GM12878 (cell line): Measurements from ENCODE around the gene MSH4. TPM values are rescaled to one million over a fixed set of nuclear protein-coding genes. Genes with fewer than 3 reads are reported as not detected.

Experiments
- ATAC-seq: fragments of 200-7000 bp; cut with Tn5 transposase; 3 replicates; pipeline ENCODE4 v1.9.1; 2020; ENCODE audit warnings: mild to moderate bottlenecking, moderate library complexity
- Bru-seq: library from RNA; stranded (reverse); fragments of 400-500 nt; gene quantifications from one replicate; lab custom pipeline; 2021; lab: Mats Ljungman, UMichigan
- BruChase-seq, 2 experiments: library from RNA; stranded (reverse); fragments of 400-500 nt; gene quantifications; one replicate each; lab custom pipeline; 2021; lab: Mats Ljungman, UMichigan
- BruUV-seq: library from RNA; stranded (reverse); fragments of 400-500 nt; replicated peaks from 2 replicates; lab custom pipeline; 2021; lab: Mats Ljungman, UMichigan
- CTCF ChIA-PET: fragments of 300-600 bp; sonication (Branson Sonifier 250); formaldehyde crosslinking; extraction: SDS; loops from one replicate; lab custom pipeline; 2021; ENCODE audit warnings: inconsistent platforms; lab: Yijun Ruan, JAX
- POLR2A ChIA-PET: fragments of 350-600 bp; formaldehyde crosslinking; extraction: SDS; loops from one replicate; lab custom pipeline; 2021; ENCODE audit warnings: inconsistent platforms; lab: Charles Lee
- RAD21 ChIA-PET: fragments of 300-600 bp; sonication (Branson Sonifier 250); formaldehyde crosslinking; loops from one replicate; lab custom pipeline; 2023; ENCODE audit warnings: antibody characterized with exemption; ENCODE audit not compliant: unreplicated experiment; lab: Charles Lee
- SMC1A ChIA-PET: fragments of 300-600 bp; sonication (Branson Sonifier 250); formaldehyde crosslinking; loops from one replicate; lab custom pipeline; 2023; ENCODE audit not compliant: unreplicated experiment, uncharacterized antibody; lab: Charles Lee
- DNase-seq: peaks from one replicate; pipeline ENCODE4 v3.0.0-alpha.2; 2011; ENCODE audit warnings: low read depth, low spot score
- FAIRE-seq: peaks from 3 replicates; lab custom pipeline; 2011; peaks lifted over from hg19 to GRCh38; lab: Jason Lieb, UNC
- H2AFZ ChIP-seq: 2 replicates; pipeline ENCODE4 v1.6.0; 2011; ENCODE audit warnings: low read depth, low read length, control low read depth; ENCODE audit not compliant: control insufficient read depth
- H3K27ac ChIP-seq: 2 replicates; pipeline ENCODE4 v1.5.1; 2011; ENCODE audit warnings: control low read depth; ENCODE audit not compliant: control insufficient read depth, insufficient read depth
- H3K27me3 ChIP-seq, 2 experiments: replicated peaks in 1 of 2; 2 replicates each; pipeline versions ENCODE4 v1.6.0 to v1.6.1; 2011; ENCODE audit warnings: low read length in 1 of 2; ENCODE audit not compliant: control insufficient read depth in 2 of 2, insufficient read depth in 2 of 2
- H3K36me3 ChIP-seq, 2 experiments: 2 replicates each; pipeline ENCODE4 v1.5.1; 2011; ENCODE audit warnings: low read length in 1 of 2; ENCODE audit not compliant: control insufficient read depth in 2 of 2, insufficient read depth in 2 of 2
- H3K4me1 ChIP-seq: 2 replicates; pipeline ENCODE4 v1.6.1; 2011; ENCODE audit warnings: mild to moderate bottlenecking, low read length, moderate library complexity, mixed read lengths; ENCODE audit not compliant: control insufficient read depth, insufficient read depth
- H3K4me2 ChIP-seq: 2 replicates; pipeline ENCODE4 v1.6.0; 2011; ENCODE audit warnings: control low read depth; ENCODE audit not compliant: control insufficient read depth, insufficient read depth
- H3K4me3 ChIP-seq: fragments of 200-600 bp; sonication (generic); 2 replicates; pipeline ENCODE4 v1.5.1; 2016
- H3K79me2 ChIP-seq: 2 replicates; pipeline ENCODE4 v1.6.0; 2011; ENCODE audit warnings: low read length; ENCODE audit not compliant: control insufficient read depth, insufficient read depth
- H3K9ac ChIP-seq: 2 replicates; pipeline ENCODE4 v1.8.0; 2011; ENCODE audit warnings: low read length, control low read depth, mixed read lengths; ENCODE audit not compliant: control insufficient read depth, insufficient read depth
- H3K9me3 ChIP-seq: replicated peaks from 3 replicates; pipeline ENCODE4 v1.5.1; 2011; ENCODE audit warnings: mild to moderate bottlenecking, low read length; ENCODE audit not compliant: control insufficient read depth, insufficient read depth
- H4K20me1 ChIP-seq: 2 replicates; pipeline ENCODE4 v1.6.0; 2011; ENCODE audit not compliant: control insufficient read depth, insufficient read depth
- BMI1 ChIP-seq: fragments of 450-650 bp; IDR thresholded peaks from 2 replicates; pipeline ENCODE4 v1.6.1; 2016; ENCODE audit warnings: mild to moderate bottlenecking, moderate library complexity, borderline replicate concordance
- CBFB ChIP-seq: IDR thresholded peaks from 2 replicates; pipeline ENCODE4 v1.6.1; 2016; ENCODE audit warnings: antibody characterized with exemption, low read depth
- CREB1 ChIP-seq: IDR thresholded peaks from 2 replicates; pipeline ENCODE4 v1.6.1; 2012; ENCODE audit warnings: low read depth, mild to moderate bottlenecking, inconsistent platforms
- FOXM1 ChIP-seq: IDR thresholded peaks from 2 replicates; pipeline ENCODE4 v1.6.1; 2012; ENCODE audit warnings: low read depth, mild to moderate bottlenecking, inconsistent platforms, low read length, moderate library complexity
- NFYB ChIP-seq: IDR thresholded peaks from 2 replicates; pipeline ENCODE4 v1.6.1; 2011; ENCODE audit warnings: low read depth, mild to moderate bottlenecking, low read length, improper control_type of control experiment, moderate library complexity; ENCODE audit not compliant: insufficient read depth
- PAX5 ChIP-seq: IDR thresholded peaks from 2 replicates; pipeline ENCODE4 v1.6.1; 2011; ENCODE audit warnings: low read depth, low read length, borderline replicate concordance
- POLR2A ChIP-seq: IDR thresholded peaks from 2 replicates; pipeline ENCODE4 v1.6.1; 2011; ENCODE audit warnings: low read depth, mild to moderate bottlenecking, low read length
- POU2F2 ChIP-seq: IDR thresholded peaks from 3 replicates; pipeline ENCODE4 v1.6.1; 2011; ENCODE audit warnings: low read depth, mild to moderate bottlenecking, low read length, borderline replicate concordance
- RFX5 ChIP-seq: IDR thresholded peaks from 2 replicates; pipeline ENCODE4 v1.6.1; 2011; ENCODE audit warnings: low read depth, low read length, improper control_type of control experiment
- RUNX3 ChIP-seq: IDR thresholded peaks from 2 replicates; pipeline ENCODE4 v1.6.1; 2012; ENCODE audit warnings: low read length, inconsistent platforms
- SMC3 ChIP-seq: IDR thresholded peaks from 2 replicates; pipeline ENCODE4 v1.6.1; 2011; ENCODE audit warnings: low read length, improper control_type of control experiment, borderline replicate concordance
- SUZ12 ChIP-seq: fragments of 200-600 bp; sonication (generic); IDR thresholded peaks from one replicate; pipeline ENCODE4 v1.6.1; 2018; ENCODE audit warnings: antibody characterized with exemption, mild to moderate bottlenecking; ENCODE audit not compliant: unreplicated experiment
- TARDBP ChIP-seq: IDR thresholded peaks from 2 replicates; pipeline ENCODE4 v1.6.1; 2016; ENCODE audit warnings: borderline replicate concordance
- TCF3 ChIP-seq: IDR thresholded peaks from 2 replicates; pipeline ENCODE4 v1.6.1; 2012; ENCODE audit warnings: low read depth, mild to moderate bottlenecking, low read length, borderline replicate concordance; ENCODE audit not compliant: insufficient read depth
- ZBED1 ChIP-seq: IDR thresholded peaks from 2 replicates; pipeline ENCODE4 v1.6.1; 2016; ENCODE audit warnings: borderline replicate concordance
- WGBS: methylation state at CpG from one replicate; pipeline ENCODE4 v1.1.6; 2016; ENCODE audit warnings: low lambda C conversion rate; ENCODE audit not compliant: insufficient replicate concordance, insufficient coverage; ENCODE audit errors: missing lambda C conversion rate; 5-methylcytosine and 5-hydroxymethylcytosine counted together
- in situ Hi-C: fragments of 300-500 bp; cut with MboI; formaldehyde crosslinking; loops from 9 replicates; pipeline ENCODE4 v1.14.3; 2018; ENCODE audit warnings: mixed read lengths
- intact Hi-C: fragments of 100-400 bp; cut with micrococcal nuclease; formaldehyde crosslinking; loops from one replicate; pipeline ENCODE4 v1.14.2; 2022; ENCODE audit not compliant: unreplicated experiment
- long read RNA-seq, 2 experiments: library from polyadenylated mRNA; unstranded; transcript quantifications; one replicate each; pipeline ENCODE4 v2.0.0, GENCODE V29; 2019 to 2020
- polyA minus RNA-seq, 3 experiments: library from RNA; depleted of rRNA, polyadenylated mRNA; stranded (reverse); fragments of >200 nt; gene quantifications; 2 replicates each; pipeline ENCODE4 v1.2.3, GENCODE V29; 2011
- polyA plus RNA-seq, 11 experiments: library from polyadenylated mRNA; depleted of rRNA in 4 of 11; unstranded in 6 of 11; stranded (reverse) in 5 of 11; fragments of >200 nt; fragmentation: Nextera tagmentation in 4 of 11; fragmentation: Illumina TruSeq in 1 of 11; extraction: Ambion mirVana in 4 of 11; extraction: Trizol in 1 of 11; gene quantifications; 1 replicate in 1 of 11; 2 replicates in 10 of 11; pipeline versions ENCODE4 v1.2.1 to v1.2.3, GENCODE V29; 2011 to 2016; ENCODE audit warnings: inconsistent platforms in 2 of 11, missing spikeins in 2 of 11, low read depth in 1 of 11
- total RNA-seq, 4 experiments: library from RNA; depleted of rRNA in 3 of 4; stranded (reverse); fragments of >200 nt in 3 of 4; fragmentation: Illumina TruSeq in 1 of 4; extraction: Trizol in 1 of 4; gene quantifications; 2 replicates each; pipeline versions ENCODE4 v1.2.1 to v1.2.3, GENCODE V29; 2013 to 2021
- TF ChIP-seq, protein P1 (sequence below): IDR thresholded peaks from 2 replicates; pipeline ENCODE4 v1.6.1; 2011; ENCODE audit warnings: borderline replicate concordance, low read depth, mild to moderate bottlenecking, moderate library complexity, low read length; ENCODE audit not compliant: insufficient read depth, poor library complexity, severe bottlenecking
- TF ChIP-seq, protein P2 (sequence below): IDR thresholded peaks from 2 replicates; pipeline ENCODE4 v1.6.1; 2012; ENCODE audit warnings: low read length, inconsistent platforms

Gene MSH4
- 0.40 and 0.64 TPM in 2 replicates for total RNA-seq (2013; cell fraction: nucleolus; rRNA removed)
- 0.22 and 0.34 TPM in 2 replicates for total RNA-seq (2014; rRNA removed)
- total RNA-seq (2014; rRNA removed; fragmentation: Illumina TruSeq; extraction: Trizol): 0.04 and 0.09 TPM in 2 replicates
- 0.08 and 0.15 TPM in 2 replicates for total RNA-seq (2021)
- not detected for polyA plus RNA-seq (2011; ENCODE audit: low read depth)
- polyA plus RNA-seq (2011; rRNA removed): 0.08 and 0.26 TPM in 2 replicates
- 0.05 TPM in 1 of 2 replicates, not detected in the other for polyA plus RNA-seq (2011; cell fraction: cytosol; rRNA removed)
- 0.35 and 0.39 TPM in 2 replicates for polyA plus RNA-seq (2011; cell fraction: nucleus; rRNA removed)
- 0.08 TPM in 1 of 2 replicates, not detected in the other for polyA plus RNA-seq (2012)
- 0.04 and 0.05 TPM in 2 replicates for polyA plus RNA-seq (2014; fragmentation: Illumina TruSeq; extraction: Trizol)
- not detected for polyA plus RNA-seq (2014; fragmentation: Nextera tagmentation; extraction: Ambion mirVana)
- 0.11 and 0.13 TPM in 2 replicates for polyA plus RNA-seq (2014; rRNA removed)
- polyA plus RNA-seq (2016; fragmentation: Nextera tagmentation; extraction: Ambion mirVana): under 1 TPM in 1 of 2 experiments, not detected in 1; 0.09 TPM
- 0.15 and 0.22 TPM in 2 replicates for polyA minus RNA-seq (2011; rRNA and poly(A)+ RNA removed)
- polyA minus RNA-seq (2011; cell fraction: cytosol; rRNA and poly(A)+ RNA removed): not detected in 2 replicates
- 0.48 and 1.6 TPM in 2 replicates for polyA minus RNA-seq (2011; cell fraction: nucleus; rRNA and poly(A)+ RNA removed)
- percentile 41 among the genes with signal in this experiment for Bru-seq, nascent RNA
- percentile 46 among the genes with signal in this experiment for BruChase-seq, experiment 1, labeled RNA remaining after a 6-hour chase
- BruChase-seq, experiment 2, labeled RNA remaining after a 2-hour chase: percentile 46 among the genes with signal in this experiment
- long read RNA-seq, experiment 1: 0 reads
- long read RNA-seq, experiment 2: 0 reads

DNA sequence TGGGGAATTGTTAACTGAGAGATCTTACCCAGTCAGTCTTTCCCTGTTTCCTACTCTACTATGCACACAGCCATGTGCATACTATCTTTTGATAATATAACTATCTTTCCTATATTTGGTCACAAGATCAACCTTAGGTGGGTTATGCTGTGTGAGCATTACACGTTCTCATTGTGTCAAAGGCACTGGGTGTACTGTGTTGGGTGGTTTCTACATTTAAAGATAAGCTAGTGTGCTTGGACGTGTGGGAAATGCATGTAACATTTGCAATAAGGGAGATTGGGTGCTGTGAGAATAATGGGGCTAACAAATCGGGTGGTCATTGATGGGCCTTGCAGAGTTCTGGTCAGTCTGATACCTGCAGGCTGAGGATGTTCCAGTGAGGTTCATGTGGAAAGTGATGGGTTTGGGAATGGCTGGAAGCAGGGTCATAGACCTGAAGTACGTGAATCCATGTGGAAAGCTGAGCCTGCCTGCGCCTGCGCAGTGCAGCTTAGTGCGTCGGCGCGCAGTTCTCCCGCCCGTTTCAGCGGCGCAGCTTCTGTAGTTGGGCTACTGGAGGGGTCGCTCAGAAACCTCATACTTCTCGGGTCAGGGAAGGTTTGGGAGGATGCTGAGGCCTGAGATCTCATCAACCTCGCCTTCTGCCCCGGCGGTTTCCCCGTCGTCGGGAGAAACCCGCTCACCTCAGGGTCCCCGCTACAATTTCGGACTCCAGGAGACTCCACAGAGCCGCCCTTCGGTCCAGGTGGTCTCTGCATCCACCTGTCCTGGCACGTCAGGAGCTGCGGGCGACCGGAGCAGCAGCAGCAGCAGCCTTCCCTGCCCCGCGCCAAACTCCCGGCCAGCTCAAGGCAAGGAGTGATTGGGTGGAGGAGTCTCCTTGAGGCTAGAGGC, at the start of gene MSH4:
MSH4 (plus strand) TSS at position 507 of the 897 bp plus-strand sequence; CDS start at position 611, 104 bp downstream.
- no peak within 1 kb of the TSS for H3K4me2 ChIP-seq
- ATAC-seq (peak; percentile 14), FAIRE-seq (no peak), DNase-seq (no peak)
- in situ Hi-C loops (no loop called here), intact Hi-C loops (no loop called here)
- peaks cover 4 to 28% of the 10 kb centered on the region in 2 experiments for H3K36me3 ChIP-seq
- H3K4me1 ChIP-seq: no peaks in the 10 kb centered on the region
- H3K4me3 ChIP-seq: no peak within 1 kb of the TSS
- H2AFZ ChIP-seq: no peak within 1 kb of the TSS
- H3K79me2 ChIP-seq: peaks cover 15% of the 10 kb centered on the region
- ChIA-PET POLR2A (no interaction called here), RAD21 (no interaction called here), SMC1A (interaction anchor here (0.7 kb wide), 1 partner anchor 64 kb away, joined by 3 read pairs; no protein-coding TSS in a partner anchor), CTCF (interaction anchor here (1.2 kb wide), 1 partner anchor 9 kb away, joined by 3 read pairs; no protein-coding TSS in a partner anchor)
- H3K27me3 ChIP-seq: no peaks in the 10 kb centered on the region
- 68% methylated on average over 34 of the region's 34 CpGs for WGBS
- BruUV-seq: no TSS peak
- no peak within 1 kb of the TSS for H3K9ac ChIP-seq
- H3K9me3 ChIP-seq: no peaks in the 10 kb centered on the region
- peaks cover 3% of the 10 kb centered on the region; the same call in 1 of the 2 replicates for H4K20me1 ChIP-seq
- no peak within 1 kb of the TSS for H3K27ac ChIP-seq
- TF ChIP-seq, protein P1, sequence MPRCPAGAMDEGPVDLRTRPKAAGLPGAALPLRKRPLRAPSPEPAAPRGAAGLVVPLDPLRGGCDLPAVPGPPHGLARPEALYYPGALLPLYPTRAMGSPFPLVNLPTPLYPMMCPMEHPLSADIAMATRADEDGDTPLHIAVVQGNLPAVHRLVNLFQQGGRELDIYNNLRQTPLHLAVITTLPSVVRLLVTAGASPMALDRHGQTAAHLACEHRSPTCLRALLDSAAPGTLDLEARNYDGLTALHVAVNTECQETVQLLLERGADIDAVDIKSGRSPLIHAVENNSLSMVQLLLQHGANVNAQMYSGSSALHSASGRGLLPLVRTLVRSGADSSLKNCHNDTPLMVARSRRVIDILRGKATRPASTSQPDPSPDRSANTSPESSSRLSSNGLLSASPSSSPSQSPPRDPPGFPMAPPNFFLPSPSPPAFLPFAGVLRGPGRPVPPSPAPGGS: peak; percentile 70
- TF ChIP-seq TCF3 (0 out of 2 replicates have a peak, but pooled peaks have one; percentile 19), SMC3 (no peak), CREB1 (0 out of 2 replicates have a peak, but pooled peaks have one; percentile 6), POLR2A (peak; percentile 86), RFX5 (no peak), FOXM1 (no peak), BMI1 (0 out of 2 replicates have a peak, but pooled peaks have one; percentile 12), NFYB (no peak), TARDBP (peak; percentile 51; the same call in 1 of the 2 replicates), ZBED1 (peak; percentile 92), CBFB (0 out of 2 replicates have a peak, but pooled peaks have one; percentile 7), RUNX3 (peak; percentile 18), SUZ12 (no peak), POU2F2 (peak; percentile 13; the same call in 1 of the 3 replicates), PAX5 (peak; percentile 19; the same call in 1 of the 2 replicates)
- TF ChIP-seq, protein P2, sequence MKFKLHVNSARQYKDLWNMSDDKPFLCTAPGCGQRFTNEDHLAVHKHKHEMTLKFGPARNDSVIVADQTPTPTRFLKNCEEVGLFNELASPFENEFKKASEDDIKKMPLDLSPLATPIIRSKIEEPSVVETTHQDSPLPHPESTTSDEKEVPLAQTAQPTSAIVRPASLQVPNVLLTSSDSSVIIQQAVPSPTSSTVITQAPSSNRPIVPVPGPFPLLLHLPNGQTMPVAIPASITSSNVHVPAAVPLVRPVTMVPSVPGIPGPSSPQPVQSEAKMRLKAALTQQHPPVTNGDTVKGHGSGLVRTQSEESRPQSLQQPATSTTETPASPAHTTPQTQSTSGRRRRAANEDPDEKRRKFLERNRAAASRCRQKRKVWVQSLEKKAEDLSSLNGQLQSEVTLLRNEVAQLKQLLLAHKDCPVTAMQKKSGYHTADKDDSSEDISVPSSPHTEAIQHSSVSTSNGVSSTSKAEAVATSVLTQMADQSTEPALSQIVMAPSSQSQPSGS: no peak
